ENCODE results near the gene SULT1C2. TPM values are rescaled to one million over a fixed set of nuclear protein-coding genes. Genes with fewer than 3 reads are reported as not detected.
A peak's percentile ranks its signal among the peaks of the same experiment; 100 is the strongest.

Gene SULT1C2
- total and polyA plus RNA-seq, 2 of the 13 experiments (the other 11 are each of a cell fraction or from before 2014, with no cell fraction given), result 4.0 to 6.2 TPM

- no peak for TF ChIP-seq ZNF318 (CRISPR knock-in tag; IDR thresholded peaks at IDR 0.05)
- no peak for TF ChIP-seq REST (IDR thresholded peaks at IDR 0.05; ENCODE audit: borderline replicate concordance in 1 of 2, low read depth in 1 of 2, low read length in 2 of 2)
- no peak for TF ChIP-seq ZNF792 (CRISPR knock-in tag; IDR thresholded peaks at IDR 0.05)
- TF ChIP-seq SMAD3 (CRISPR knock-in tag; IDR thresholded peaks at IDR 0.05), result 0 out of 2 replicates have a peak, but pooled peaks have one; percentile 42
- TF ChIP-seq ZNF207 (IDR thresholded peaks at IDR 0.05; ENCODE audit: borderline replicate concordance), result no peak
- TF ChIP-seq TIGD3 (CRISPR knock-in tag; IDR thresholded peaks at IDR 0.05; ENCODE audit: borderline replicate concordance), result no peak
- no peak for TF ChIP-seq ZNF574 (CRISPR knock-in tag; IDR thresholded peaks at IDR 0.05)
- TF ChIP-seq ZNF614 (CRISPR knock-in tag; IDR thresholded peaks at IDR 0.05; ENCODE audit: borderline replicate concordance), result peak; percentile 67; the same call in 1 of the 2 replicates
- no peak for TF ChIP-seq PBX3 (CRISPR knock-in tag; IDR thresholded peaks at IDR 0.05; ENCODE audit: borderline replicate concordance)
- TF ChIP-seq U2AF1 (optimal IDR thresholded peaks at IDR 0.05; ENCODE audit: low read depth, low read length), result no peak
- no peak for TF ChIP-seq MAFK (conservative IDR thresholded peaks at IDR 0.05 in 1 of 2, IDR thresholded peaks at IDR 0.05 in 1 of 2; ENCODE audit: low read length in 2 of 2)
These were observed 16.9 kb upstream of the SULT1C2 start (continued) for GRCh38 chr2:108271691-108272253.
